GM19099 (cell line): ENCODE data around the gene PALB2.
A peak's percentile ranks its signal among the peaks of the same experiment; 100 is the strongest.

ENCODE experiments used
- POLR2A ChIP-seq: IDR thresholded peaks from 3 replicates; pipeline ENCODE4 v1.6.1; 2011; ENCODE audit warnings: low read depth; ENCODE audit not compliant: insufficient read length; ENCODE audit errors: extremely low read depth

The PALB2 gene

DNA sequence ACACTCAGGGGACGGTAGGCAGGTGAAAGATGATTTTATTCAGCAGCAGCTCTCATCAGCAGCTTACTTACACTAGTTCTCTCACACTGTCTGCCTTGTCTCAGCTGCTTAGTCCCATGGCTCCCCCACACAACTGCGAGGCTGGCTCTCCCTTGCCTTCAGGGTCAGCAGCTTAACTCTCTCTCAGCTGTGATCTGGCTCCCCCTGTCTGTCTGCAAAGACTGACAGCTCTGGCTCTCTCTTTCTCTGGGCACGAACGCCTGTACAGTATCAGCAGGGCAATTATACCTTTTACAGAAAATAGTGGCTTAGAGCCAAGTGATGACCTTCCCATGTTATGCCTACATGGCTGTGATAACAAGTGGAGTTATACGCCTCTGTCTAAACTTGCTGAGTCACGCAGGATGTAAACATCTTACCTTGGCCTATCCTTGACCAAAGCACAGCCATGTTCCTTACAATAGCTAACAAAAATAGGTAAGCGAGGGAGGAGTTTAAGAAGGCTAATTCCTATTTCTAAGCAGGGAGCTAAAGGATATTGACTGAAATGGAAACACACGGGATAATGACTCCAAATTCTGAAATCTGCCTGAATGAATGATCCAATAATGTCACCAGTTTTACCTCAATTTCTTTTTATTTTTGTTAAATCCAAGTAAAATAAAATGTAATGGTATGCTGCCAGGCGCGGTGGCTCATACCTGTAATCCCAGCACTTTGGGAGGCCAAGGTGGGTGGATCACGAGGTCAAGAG lies 43.9 kb downstream of the PALB2 start:
- no peak for TF ChIP-seq POLR2A

DNA sequence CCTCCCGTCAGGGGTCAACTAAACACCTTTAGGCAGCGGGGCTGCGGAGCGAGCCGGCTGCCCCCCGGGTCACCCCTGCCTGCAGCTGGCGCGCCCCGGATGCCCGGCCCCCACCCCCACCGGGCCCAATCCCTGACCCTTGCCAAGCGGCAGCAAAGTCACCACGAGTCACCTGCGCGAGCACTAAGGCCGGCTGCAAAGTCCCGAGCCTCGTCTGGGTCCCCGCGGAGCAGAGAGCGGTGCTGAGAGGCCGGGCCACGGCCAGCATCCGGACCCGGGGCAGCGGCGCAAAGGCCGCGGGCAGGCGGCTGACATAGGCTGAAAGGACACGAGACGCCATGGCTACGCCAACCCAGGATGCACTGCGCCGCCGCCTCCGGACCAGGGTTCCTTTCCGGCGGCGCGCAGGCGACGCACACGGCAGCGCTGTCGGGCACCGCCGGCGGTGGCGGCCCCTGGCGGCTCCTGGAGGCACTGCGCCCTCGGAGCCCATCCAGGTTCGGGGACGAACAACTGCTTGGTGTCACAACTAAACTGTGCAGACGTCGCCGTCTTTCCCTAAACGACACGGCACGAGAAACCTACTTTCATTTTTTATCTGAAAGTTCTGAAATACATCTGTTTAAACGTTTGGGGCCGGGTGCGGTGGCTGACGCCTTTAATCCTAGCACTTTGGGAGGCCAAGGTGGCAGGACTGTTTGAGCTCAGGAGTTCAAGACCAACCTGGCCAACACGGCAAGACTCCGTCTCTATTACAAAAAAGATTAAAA lies 45.0 kb downstream of the PALB2 start, which contains the start of gene NDUFAB1:
Gene NDUFAB1, minus strand, starts transcription at position 366 of the 770 bp plus-strand sequence. Its CDS starts 26 bp downstream, at position 340.
- peak; percentile 81 for TF ChIP-seq POLR2A

DNA sequence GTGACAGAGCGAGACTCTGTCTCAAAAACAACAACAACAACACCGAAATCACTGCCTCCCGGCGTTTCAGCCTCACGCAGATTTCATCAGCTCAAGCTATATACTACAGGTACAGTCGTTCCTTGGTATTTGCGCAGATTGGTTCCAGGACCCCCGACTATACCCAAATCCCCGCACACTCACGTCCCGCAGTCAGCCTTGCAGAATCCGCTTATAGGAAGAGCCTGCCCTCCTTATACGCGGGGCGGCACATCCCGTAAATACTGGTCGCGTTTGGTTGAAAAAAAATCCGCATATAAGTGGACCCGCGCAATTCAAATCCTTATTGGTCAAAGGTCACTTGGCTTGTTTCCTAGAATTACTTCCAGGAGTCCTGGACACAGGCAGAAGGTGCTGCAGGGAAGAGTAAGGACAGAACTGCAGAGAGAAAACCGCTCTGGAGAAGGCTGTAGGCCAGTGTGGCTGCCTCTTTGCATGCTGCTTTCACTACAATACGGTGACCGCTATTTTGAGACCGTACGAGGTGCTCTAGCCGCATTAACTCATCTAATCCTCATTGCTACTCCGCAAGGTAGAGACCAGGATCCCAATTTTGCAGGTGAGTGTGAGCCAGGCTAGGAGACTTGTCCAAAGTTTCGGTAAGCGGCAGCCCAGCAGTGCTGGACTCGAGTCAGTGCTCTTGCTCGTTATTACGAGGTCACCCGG lies 45.7 kb downstream of the PALB2 start:
- no peak for TF ChIP-seq POLR2A

DNA sequence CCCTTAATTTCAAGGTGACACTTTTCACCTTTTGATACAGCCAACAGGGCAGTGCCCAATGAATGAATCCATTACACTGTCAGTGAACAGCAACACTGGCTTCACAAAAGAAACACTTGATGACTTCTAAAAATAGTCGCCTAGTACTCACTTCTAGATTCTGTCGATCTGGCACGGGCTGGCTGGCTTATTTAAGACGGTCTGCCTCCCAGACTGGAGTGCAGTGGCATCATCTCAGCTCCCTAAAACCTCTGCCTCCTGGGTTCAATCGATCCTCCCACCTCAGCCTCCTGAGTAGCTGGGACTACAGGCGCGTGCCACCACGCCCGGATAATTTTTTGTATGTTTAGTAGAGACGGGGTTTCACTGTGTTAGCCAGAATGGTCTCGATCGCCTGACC lies 46.9 kb downstream of the PALB2 start:
- no peak for TF ChIP-seq POLR2A

DNA sequence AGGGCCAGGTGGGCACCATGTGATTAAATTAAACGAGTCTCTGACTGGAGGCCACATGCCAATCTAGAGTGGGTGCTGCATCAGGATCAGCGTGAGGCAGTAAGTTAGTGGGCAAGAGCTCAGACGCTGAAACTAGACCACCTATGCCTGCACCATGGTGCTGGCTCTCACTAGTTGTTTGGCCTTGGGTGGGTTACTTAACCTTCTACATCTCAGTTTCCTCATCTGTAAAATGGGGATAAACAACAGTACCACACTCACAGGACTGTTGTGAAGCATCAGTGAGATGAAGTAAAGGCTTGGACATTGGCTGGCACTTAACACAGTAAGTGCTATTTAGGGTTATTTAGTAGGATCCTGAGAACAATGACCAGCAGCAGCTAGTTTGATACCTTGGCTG lies 50.9 kb downstream of the PALB2 start:
- no peak for TF ChIP-seq POLR2A

DNA sequence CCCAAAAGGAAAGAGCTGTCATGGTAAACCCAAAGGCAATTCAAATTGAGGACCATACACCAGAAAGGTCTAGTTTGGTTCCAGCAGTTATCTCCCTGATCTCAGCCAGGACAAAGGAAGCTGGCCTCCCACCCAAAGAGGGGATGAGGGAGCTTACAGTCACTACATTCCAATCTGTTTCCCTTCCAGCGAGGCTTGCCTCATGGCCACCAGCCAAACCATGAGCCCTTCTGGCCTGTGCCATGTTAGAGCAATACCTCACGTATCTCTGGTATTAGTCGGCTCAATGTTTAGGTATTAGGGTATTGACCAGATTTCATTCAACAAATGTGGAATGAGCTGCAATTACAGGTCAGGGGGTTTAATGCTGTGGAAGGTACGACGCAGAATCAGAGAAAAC lies 53.4 kb downstream of the PALB2 start:
- no peak for TF ChIP-seq POLR2A

DNA sequence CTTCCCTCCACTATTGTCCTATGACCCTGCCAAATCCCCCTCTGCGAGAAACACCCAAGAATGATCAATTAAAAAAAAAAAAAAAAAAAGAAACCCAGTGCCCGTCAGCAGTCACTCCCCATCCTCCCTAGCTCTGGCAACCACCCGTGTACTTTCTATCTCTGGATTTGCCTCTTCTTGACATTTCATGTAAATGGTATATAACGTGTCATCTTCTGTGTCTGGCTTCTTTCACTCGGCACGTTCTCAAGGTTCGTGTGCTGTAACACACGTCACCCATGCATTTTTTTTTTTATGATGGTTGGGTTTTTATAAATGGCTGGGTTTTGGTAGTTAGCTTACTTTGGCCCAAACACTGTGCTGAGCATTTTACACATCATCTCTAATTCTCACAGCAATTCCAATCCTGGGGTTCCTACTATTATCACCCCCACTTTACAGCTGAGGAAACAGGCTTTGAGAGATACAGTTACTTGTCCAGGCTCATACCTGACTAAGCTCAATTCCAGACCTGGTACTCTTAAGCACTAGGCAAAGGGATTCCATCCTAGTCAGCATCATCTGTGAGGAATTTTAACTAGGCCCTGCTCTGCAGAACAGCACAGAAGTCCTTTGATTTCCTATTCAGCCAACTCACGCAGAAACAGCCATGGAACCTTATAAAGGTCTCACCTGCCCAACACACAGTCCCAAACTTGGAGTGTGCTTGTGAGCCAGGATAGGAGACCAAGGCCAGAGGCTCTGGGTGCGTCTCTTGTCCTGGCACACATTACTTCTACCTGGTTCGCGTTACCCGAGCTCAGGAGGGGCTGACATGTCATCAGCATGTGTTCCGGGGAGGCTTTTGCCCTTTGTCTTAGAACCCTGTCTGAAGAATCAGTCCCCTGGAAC lies 56.7 kb downstream of the PALB2 start:
- TF ChIP-seq POLR2A, result no peak

DNA sequence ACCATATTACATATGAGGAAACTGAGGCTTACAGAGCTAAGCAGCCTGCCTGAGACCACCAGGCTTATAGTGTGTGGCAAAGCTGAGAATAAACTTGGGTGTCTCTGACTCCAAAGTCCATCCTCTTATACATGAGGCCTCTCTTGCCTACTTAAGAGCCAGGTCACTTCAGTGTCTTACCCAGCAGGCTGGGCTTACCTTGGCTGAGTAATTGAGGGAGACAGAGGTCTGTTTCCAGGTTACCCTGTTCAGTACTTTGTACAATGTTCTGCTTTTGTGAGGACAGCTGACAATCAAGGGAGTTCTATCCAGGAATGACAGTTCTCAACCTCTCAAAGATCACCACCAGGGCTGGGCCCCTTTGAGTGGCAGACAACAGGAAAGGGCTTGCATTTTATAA lies 59.3 kb downstream of the PALB2 start:
- no peak for TF ChIP-seq POLR2A

DNA sequence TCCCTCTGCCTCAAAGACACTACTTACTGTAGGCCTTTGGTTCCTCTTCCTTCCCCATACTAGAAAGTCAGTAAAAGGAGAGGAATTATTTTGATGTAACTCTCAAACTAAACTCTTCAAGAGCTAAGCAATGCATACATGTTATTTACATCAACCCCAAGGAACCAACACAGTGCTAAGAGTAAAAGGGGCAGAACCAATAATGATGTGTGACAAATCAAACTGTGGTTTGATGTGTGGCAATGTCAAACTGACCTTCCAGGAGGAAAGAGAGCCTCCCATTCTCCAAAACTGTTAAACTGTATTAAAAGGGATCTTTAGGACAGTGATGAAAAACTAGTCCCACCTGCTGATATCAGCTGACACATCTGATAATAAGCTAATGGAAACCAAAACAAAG lies 60.7 kb downstream of the PALB2 start:
- TF ChIP-seq POLR2A, result no peak

DNA sequence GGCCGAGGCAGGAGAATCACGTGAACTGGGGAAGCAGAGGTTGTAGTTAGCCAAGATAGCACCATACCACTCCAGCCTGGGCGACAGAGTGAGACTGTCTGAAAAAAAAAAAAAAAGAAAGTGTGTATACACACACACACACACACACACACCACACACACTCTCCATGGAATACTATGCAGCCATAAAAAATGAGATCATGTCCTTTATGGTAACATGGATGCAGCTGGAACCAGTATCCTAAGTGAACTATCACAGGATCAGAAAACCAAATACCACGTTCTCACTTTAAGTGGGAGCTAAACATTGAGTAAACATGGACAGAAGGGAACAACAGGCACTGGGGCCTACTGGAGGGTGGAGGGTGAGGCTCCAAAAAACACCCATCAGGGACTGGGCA lies 61.7 kb downstream of the PALB2 start:
- no peak for TF ChIP-seq POLR2A

DNA sequence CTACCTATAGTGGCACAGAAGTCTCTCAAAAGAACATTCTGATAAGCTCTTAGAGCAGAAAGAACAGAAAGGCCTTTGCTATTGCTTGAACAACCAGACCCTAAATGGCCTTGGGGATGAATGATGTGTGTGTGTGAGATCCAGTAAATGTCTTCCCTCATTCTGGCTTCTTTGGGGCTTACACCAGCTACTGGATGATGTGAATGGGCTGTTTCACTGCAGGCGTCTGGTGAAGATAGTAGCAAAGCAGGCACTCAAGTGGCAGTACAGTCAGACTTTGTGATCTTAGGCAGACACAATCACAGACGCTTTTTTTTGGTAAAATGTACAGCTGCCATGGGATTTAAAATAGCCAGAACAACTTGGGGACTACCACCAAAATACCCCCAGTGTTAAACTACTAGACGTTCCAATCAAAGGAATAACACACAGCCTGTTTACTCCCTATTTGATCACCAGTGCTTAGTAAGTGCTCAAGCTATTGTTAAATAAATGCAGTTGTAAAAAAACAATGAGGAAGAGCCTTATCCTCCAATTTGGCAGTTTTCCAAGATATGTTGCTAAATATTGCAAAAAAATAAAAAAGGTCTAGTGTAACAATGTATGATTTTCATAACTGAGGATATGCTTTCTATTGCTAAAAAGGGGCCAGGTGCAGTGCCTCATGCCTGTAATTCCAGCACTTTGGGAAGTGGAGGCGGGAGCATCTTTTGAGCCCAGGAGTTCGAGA lies 62.8 kb downstream of the PALB2 start:
- TF ChIP-seq POLR2A, result no peak

DNA sequence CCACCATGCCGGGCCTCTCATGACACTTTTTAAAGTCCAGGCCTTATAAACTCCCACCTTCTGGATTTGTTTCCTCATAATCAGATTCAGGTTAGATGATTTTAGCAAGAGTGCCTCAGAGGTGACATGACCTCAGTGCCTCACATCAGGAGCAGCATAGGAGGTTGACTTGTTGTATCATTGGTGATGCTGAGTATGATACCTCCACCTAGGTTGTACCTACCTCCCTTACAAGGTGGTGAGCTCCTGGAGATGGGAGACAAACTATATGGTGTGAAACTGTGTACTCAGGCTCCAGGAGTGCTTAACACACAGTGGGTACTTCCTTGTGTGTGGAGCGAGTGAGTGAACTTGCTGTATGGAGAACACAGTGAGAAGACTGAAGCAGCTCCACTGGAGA lies 63.6 kb downstream of the PALB2 start:
- no peak for TF ChIP-seq POLR2A

DNA sequence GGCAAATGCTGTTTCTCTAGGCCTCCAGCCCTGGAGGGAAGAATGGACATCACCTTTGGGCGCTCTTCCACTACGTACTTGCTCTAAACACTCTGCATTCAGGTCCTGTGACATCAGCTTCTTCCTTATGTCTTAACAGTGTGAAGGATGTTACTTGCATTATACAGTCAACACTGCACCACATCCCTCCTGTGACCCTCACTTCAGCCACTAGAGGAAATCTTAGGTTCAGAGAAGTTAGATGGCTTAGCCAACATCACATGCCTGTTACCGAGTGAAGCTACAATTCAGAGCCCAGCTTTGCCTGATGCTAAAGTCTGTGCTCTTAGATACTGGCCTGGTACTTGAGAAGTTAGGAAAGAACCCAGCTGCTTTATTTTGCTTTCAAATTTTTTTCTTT lies 65.3 kb downstream of the PALB2 start:
- TF ChIP-seq POLR2A, result no peak

DNA sequence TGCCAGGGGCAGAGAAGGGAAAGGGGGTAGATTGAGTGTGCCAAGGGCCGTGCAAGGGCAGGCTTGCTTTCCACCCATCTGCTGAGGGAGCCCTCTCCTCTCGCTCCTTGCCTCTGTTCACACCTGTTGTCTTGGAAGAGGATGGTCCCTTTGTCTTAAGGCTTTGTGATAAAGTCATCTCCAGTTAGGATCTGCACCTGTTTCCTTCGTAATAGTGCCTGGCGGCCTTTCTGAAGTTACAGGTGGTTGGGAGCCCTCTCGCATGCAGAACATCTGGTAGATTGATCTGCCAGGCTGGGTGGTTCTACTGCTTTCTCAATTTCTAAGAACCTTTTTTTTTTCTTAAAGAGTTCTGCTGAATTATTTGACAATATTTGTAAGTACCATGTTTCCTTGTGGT lies 67.3 kb downstream of the PALB2 start:
- TF ChIP-seq POLR2A, result no peak
